Measurements from ENCODE around the gene LRP3. TPM values are rescaled to one million over a fixed set of nuclear protein-coding genes. Genes with fewer than 3 reads are reported as not detected.

The LRP3 gene
- total and polyA plus RNA-seq, 2 donors (not counting 1 experiment from before 2014, with no cell fraction given), result 0.10 TPM; not detected in 1

- intact Hi-C loops (cut with micrococcal nuclease), result no loop called here
- no peak overlapping the region for H3K27ac Mint-ChIP-seq
- CTCF ChIA-PET, result no interaction called here
- no peak overlapping the region for H2AFZ ChIP-seq (ENCODE audit: insufficient read depth, low read depth, low read length, poor library complexity, severe bottlenecking)
- H3K27me3 Mint-ChIP-seq, result peaks cover 17% of the 10 kb centered on the region
- DNase-seq (no peak), ATAC-seq (ENCODE audit: low read depth) (no peak)
- no peaks in the 10 kb centered on the region for H3K4me1 ChIP-seq (ENCODE audit: control insufficient read depth in 2 of 2, insufficient read depth in 2 of 2, low read length in 2 of 2)
- no peaks in the 10 kb centered on the region for H3K36me3 ChIP-seq (replicated peaks in 1 of 2; ENCODE audit: control extremely low read depth in 1 of 2, control insufficient read depth in 1 of 2, extremely low read depth in 1 of 2, insufficient read depth in 2 of 2, low read length in 1 of 2)
- H3K9me3 ChIP-seq (ENCODE audit: control extremely low read depth in 1 of 3, control insufficient read depth in 2 of 3, insufficient read depth in 1 of 3, low read length in 2 of 3), result no peaks in the 10 kb centered on the region
- H3K9ac ChIP-seq (ENCODE audit: low read length), result no peak overlapping the region
- H4K20me1 ChIP-seq (ENCODE audit: control insufficient read depth, insufficient read depth, low read length, poor library complexity, severe bottlenecking), result no peaks in the 10 kb centered on the region
- no peak overlapping the region for H3K27ac ChIP-seq (ENCODE audit: low read length in 2 of 2)
- no peak overlapping the region for H3K4me3 Mint-ChIP-seq
- WGBS (ENCODE audit: insufficient coverage), result 98% methylated on average over 7 of the region's 8 CpGs
- no peaks in the 10 kb centered on the region for H3K9me3 Mint-ChIP-seq (ENCODE audit: insufficient read depth)
- peaks cover 0 to 6% (median 0%) of the 10 kb centered on the region in 4 experiments for H3K27me3 ChIP-seq (replicated peaks in 1 of 4; ENCODE audit: control extremely low read depth in 1 of 4, control insufficient read depth in 3 of 4, insufficient read depth in 4 of 4, low read length in 3 of 4)
- TF ChIP-seq CTCF (IDR thresholded peaks at IDR 0.05) (no peak), EZH2 (IDR thresholded peaks at IDR 0.05; ENCODE audit: borderline replicate concordance, insufficient read depth, low read depth, low read length, poor library complexity, severe bottlenecking) (no peak)
- H3K4me3 ChIP-seq (ENCODE audit: control extremely low read depth in 1 of 5, extremely low read depth in 1 of 5, insufficient read depth in 1 of 5, low read depth in 2 of 5, low read length in 4 of 5), result no peak overlapping the region
- no peak overlapping the region for H3K4me2 ChIP-seq (replicated peaks; ENCODE audit: low read depth, low read length, poor library complexity, severe bottlenecking)
- H3K4me1 Mint-ChIP-seq, result no peaks in the 10 kb centered on the region
- POLR2A ChIA-PET, result no interaction called here
- H3K79me2 ChIP-seq (ENCODE audit: control insufficient read depth, insufficient read depth, low read length), result no peaks in the 10 kb centered on the region
Measured at GRCh38 chr19:33217881-33218280, 23.8 kb downstream of the LRP3 start.

- Histone ChIP-seq H3K27ac (ENCODE audit: low read length in 2 of 2) (no peak overlapping the region), H3K4me2 (replicated peaks; ENCODE audit: low read depth, low read length, poor library complexity, severe bottlenecking) (no peak overlapping the region), H3K36me3 (replicated peaks in 1 of 2; ENCODE audit: control extremely low read depth in 1 of 2, control insufficient read depth in 1 of 2, extremely low read depth in 1 of 2, insufficient read depth in 2 of 2, low read length in 1 of 2) (no peaks in the 10 kb centered on the region), H2AFZ (ENCODE audit: insufficient read depth, low read depth, low read length, poor library complexity, severe bottlenecking) (no peak overlapping the region), H4K20me1 (ENCODE audit: control insufficient read depth, insufficient read depth, low read length, poor library complexity, severe bottlenecking) (no peaks in the 10 kb centered on the region), H3K9me3 (ENCODE audit: control extremely low read depth in 1 of 3, control insufficient read depth in 2 of 3, insufficient read depth in 1 of 3, low read length in 2 of 3) (no peaks in the 10 kb centered on the region), H3K4me1 (ENCODE audit: control insufficient read depth in 2 of 2, insufficient read depth in 2 of 2, low read length in 2 of 2) (no peaks in the 10 kb centered on the region), H3K9ac (ENCODE audit: low read length) (no peak overlapping the region), H3K79me2 (ENCODE audit: control insufficient read depth, insufficient read depth, low read length) (no peaks in the 10 kb centered on the region), H3K4me3 (ENCODE audit: control extremely low read depth in 1 of 5, extremely low read depth in 1 of 5, insufficient read depth in 1 of 5, low read depth in 2 of 5, low read length in 4 of 5) (no peak overlapping the region), H3K27me3 (replicated peaks in 1 of 4; ENCODE audit: control extremely low read depth in 1 of 4, control insufficient read depth in 3 of 4, insufficient read depth in 4 of 4, low read length in 3 of 4) (peaks cover 0 to 11% (median 2%) of the 10 kb centered on the region in 4 experiments)
- Mint-ChIP-seq H3K4me3 (no peak overlapping the region), H3K9me3 (ENCODE audit: insufficient read depth) (no peaks in the 10 kb centered on the region), H3K4me1 (no peaks in the 10 kb centered on the region), H3K27ac (no peak overlapping the region), H3K27me3 (peaks cover 24% of the 10 kb centered on the region)
- ATAC-seq (ENCODE audit: low read depth), result no peak
- TF ChIP-seq EZH2 (IDR thresholded peaks at IDR 0.05; ENCODE audit: borderline replicate concordance, insufficient read depth, low read depth, low read length, poor library complexity, severe bottlenecking) (no peak), CTCF (IDR thresholded peaks at IDR 0.05) (no peak)
- no peak for DNase-seq
- POLR2A ChIA-PET, result no interaction called here
- CTCF ChIA-PET, result no interaction called here
- intact Hi-C loops (cut with micrococcal nuclease), result no loop called here
- WGBS (ENCODE audit: insufficient coverage), result 85% methylated on average over 12 of the region's 12 CpGs
Measured at GRCh38 chr19:33219261-33219815, 25.2 kb downstream of the LRP3 start.

Measured in B cell (primary cell).